ENCODE results near the gene FARSA.
"Not testable (repeated sequence)": the region's sequence is repeated elsewhere in the genome, so short reads cannot be mapped to it uniquely, and the experiment has no call there.

FARSA gene

DNA sequence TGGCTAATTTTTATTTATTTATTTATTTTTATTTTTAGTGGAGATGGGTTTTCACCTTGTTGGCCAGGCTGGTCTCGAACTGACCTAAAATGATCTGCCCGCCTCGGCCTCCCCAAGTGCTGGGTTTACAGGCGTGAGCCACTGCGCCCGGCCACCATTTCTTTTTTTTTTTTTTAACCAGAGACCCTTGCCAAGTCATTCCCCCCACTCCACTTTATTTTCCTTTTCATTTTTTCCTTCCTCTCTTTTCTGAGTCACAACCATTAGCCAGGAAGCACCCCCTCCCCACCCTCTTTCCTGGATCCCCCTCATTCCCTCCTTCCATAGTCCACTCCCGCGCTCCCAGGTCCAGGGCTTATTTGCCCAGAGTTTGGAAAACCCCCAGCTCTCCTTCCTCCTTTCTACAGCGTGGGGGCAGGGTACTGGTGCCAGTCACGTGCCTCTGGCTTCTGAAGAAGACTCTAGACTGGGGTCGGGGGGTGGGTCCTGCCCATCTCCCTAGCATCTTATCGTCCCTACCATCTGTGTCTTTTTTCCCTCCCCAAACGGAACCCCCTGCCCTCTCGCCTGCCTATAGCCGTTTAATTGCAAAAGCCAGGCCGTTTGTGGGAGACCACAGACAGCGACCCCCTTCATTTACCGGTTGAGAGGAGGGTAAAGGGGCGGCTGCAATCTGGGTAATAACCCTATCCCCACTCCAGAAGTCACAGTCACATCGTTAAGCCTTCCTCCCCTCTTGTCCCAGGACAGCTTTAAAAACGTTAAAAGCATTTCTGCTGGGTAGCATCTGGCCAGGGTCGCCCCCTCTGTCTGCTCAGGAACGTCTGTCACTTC is 3.8 kb upstream of the FARSA start:
- no peak for DNase-seq

DNA sequence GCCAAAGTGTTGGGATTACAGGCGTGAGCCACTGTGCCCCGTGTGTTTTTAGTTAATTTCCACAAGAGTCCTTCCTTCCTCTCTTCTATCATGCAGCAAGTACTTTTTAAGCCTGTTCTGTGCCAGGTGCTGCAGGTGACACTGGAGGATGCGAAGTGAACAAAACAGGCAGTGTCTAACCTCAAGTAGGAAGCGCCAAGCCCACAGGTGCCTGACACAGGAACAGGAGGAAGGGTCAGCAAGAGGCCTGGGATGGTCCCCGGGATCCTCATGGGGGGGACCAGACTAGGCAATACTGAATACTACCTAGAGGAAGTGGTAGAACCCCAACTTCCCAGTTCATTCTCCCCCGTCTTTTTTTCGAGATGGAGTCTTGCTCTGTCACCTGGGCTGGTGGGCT is 3.1 kb upstream of the FARSA start:
- DNase-seq, result no peak

DNA sequence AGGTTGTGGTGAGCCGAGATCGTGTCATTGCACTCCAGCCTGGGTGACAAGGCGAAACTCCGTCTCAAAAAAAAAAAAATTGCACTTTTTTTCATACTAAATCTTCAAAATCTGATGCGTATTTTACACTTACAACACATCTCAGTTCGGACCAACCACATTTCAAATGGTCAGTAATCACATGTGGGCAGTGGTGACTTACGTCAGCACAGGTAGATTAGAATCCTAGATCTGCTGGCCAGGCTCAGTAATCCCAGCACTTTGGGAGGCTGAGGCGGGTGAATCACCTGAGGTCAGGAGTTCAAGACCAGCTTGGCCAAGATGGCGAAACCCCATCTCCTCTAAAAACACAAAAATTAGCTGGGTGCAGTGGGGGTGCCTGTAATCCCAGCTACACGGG is 1.6 kb upstream of the FARSA start:
- DNase-seq, result no peak

DNA sequence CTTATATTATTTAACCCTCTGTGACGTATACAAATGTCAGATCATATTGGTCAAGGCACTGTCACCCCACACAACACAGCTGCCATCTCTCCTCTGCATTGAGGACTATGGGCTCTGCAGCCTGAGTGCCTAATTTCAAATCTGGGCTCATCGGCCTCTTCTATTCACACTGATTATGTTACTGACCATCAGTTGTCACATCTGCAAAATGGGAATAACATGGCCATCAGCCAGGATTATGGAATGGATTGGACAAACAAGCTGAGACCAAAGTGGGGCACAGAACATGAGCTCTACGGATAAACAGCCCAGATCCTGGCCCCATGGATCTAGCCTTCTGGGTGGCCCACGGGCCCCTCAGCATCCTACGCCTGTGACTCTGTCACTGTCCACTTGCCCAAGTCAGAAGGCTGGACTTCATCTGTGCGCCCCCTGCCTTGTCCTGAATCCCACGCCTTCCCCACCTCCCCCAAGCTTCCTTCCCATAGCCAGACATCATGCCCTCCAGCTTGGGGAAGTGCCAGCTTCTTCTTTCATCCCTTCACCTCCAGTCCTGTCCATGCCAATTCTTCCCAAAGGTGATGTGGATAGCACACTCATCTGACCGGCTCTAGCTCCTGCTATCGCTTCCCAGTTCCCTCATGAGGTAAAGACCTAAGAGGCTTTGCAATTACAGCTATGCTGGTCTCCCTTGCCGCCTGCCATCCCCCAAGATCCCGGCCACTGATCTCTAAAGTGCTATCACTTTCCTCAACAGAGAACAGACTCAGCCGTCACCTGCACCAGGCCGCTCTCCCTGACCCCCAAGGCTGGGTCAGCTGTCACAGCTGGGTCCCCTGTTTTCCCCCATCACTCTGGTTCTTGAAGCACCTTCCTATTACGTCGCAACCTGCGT is 872 bp downstream of the FARSA start:
- no peak for DNase-seq

DNA sequence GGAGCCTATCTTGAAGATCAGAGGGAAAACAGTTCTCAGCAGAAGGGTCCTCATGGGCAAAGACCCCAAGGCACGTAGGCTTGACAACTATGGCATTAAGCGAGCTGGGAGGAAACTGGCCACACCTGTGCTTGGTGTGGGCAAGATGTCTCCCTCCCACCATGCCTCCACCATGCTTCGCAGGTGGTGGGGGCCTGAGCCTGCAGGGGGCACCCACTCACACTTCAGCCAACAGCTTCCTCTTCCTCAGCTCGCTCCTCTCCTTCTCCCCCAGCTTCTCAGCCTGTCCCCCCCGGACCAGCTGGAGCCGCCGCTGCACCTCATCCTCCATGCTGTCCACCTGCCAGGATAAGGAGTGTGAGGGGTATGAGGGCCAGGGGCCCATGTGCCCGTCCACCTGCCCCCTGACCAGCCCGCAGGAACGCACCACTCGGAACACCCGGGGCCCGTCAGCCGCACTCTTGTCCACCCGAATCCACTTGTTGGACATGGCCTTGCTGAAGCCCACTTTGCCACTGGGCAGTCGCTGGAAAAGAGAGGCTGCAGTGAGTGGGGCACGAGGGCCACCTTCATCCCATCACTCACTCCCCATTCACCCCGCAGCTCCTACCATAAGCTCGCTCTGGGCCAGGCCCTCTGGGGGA is 3.4 kb downstream of the FARSA start:
- no peak for DNase-seq

DNA sequence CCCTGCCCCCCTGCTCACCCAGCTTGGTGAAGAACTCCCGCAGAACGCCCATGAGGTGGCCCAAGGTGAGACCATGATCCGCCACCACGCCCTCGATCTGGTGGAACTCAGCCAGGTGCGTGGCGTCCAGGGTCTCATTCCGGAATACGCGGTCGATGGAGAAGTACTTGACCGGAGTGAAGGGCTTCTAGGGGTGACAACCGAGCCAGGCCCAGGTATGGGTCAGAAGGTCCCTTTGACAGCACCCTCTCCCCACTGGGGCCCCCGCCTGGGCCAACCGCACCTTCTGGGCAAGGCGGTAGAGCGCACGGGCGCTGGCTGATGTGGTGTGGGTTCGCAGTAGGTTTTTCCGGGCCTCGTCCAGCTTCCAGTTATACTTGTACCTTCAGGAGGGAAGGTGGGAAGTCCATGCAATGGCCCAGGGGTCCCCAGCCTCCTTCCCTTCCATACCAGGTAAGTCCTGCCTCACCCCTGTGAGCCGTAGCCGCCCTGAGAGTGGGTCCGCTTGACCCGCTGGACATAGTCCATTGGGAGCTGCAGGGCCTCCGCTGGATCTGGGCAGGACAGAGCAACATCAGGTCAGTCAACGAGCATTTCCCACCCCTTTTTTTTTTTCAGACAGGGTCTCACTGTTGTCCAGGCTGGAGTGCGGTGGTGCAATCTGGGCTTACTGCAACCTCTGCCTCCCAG is 8.7 kb downstream of the FARSA start:
- DNase-seq, result no peak

DNA sequence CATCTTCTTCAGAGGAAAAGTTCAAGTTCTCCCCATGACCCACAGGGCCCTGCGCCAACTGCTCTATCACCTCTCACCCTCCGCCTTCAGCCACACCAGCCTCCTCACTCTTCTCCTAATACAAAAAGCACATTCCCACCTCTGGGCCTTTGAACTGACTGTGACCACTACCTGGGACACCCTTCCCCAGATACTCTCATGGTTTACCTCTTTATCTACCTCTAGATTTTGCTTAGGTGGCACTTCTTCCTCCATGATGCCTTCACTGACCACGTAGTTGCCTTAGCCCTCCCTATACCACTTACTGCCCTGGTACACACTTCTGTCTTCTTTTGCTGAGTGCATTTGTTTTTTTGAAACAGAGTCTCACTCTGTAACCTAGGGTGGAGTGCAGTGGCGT is 10.6 kb downstream of the FARSA start:
- DNase-seq, result no peak

DNA sequence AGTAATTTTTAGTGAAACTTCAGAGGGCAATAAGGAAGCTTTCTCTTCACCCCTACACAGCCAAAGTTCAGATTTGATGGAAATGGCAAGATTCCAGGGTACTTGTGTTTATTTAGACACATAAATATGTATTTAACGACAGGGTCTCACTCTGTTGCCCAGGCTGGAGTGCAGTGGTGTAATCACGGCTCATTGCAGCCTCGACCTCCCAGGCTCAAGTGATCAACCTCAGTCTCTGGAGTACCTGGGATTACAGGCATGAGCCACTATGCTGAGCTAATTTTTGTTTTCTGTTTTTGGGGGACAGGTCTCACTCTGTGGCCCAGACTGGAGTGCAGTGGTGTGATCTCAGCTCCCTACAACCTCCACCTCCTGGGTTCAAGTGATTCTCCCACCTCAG is 12.5 kb downstream of the FARSA start:
- no peak for DNase-seq

DNA sequence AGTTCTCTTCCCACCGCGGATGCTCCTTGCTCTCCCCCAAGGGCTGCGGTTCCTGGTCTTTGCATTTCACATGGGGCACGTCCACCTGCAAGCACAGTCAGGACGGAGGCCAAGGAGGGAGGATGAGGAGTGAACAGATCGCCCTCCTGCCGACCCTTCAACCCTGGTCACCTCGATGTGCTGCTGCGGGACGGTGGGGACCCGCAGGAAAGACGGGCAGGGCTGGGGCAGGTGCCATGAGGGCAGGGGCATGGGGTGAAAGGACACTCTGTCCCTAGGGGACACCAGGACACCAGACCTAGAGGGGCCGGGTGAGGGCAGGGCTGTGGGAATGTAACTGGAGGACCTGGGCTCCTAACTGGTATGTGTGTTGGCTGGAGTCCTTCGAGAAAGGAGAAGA is 15.3 kb downstream of the FARSA start:
- no peak for DNase-seq

DNA sequence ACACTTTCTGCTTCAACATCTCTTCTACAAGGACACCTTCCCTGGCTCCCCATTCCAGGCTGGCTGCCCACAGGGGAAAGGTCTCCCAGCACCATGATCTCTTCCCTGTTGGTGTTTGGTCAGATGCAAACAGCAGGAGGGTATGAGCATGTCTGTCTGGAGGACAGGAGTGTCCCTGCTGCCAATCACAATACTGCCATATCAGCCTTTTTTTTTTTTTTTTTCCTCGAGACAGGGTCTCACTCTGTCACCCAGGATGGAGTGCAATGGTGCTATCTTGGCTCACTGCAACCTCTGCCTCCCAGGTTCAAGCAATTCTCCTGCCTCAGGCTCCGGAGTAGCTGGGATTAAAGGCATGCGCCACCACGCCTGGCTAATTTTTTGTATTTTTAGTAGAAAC is 17.7 kb downstream of the FARSA start:
- DNase-seq, result not testable (repeated sequence)

DNA sequence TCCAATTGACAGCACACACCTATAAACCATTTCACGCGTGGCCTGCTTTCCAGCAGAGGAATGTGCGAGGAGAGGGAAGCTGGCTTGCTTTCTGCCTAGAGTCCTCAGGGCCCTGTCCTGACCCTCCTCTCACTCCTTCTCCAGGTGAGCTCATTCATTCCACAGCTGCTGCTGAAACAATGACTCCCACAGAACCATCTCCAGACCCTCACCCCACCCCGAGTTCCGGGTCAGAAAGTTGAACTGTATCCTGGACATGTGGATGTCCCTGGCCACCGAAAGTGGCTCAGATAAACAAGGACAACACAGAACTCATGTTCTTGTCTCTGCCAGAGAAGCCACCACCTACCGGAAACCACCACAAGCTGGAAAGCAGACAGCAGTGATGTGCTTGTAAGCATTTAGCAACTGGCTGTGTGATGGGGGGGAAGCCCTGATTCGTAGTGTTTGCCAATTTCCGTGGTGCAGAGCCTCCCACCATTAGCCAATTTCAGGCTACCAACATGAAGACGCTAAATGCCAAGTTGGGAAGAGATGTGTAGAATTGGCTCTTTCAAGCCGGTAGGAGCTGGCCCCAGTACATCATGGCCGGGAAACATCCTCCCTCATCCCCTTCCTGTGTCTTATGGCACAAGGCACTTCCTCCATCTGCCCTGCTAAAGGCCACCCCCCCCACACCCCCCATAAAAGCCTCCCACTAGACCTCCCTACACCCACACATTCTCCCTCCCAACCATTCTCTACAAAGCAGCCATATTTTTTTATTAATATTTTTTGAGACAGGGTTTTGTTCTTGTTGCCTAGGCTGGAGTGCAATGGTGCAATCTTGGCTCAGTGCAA is 19.4 kb downstream of the FARSA start:
- peak; percentile 69 for DNase-seq

DNA sequence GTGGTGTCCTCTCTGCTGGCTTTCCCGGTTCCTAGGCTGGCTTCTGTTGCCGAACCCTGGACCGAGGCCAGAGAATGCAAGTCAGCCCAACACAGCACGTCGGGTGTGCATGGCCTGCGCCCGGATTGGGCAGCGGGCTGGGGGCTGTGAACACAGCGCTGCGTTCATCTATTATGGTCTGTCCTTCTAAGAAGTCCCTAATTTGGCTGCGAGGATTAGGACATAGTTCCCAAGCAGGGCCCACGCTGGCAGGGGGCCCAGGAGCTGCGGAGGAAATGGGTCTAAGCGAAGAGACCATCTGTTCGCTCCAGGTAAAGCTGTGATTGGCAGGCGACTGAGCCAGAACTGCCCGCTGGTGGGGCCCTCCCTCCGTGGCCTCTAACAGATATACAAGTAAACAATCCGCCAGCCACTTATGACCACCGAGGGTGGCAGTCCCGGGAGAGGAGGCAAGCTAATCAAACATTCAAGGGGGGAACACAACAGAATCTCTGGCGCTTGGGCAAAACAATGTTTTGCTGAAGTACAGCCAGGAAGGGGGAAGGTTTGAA is 20.4 kb downstream of the FARSA start:
- DNase-seq, result peak; percentile 86

DNA sequence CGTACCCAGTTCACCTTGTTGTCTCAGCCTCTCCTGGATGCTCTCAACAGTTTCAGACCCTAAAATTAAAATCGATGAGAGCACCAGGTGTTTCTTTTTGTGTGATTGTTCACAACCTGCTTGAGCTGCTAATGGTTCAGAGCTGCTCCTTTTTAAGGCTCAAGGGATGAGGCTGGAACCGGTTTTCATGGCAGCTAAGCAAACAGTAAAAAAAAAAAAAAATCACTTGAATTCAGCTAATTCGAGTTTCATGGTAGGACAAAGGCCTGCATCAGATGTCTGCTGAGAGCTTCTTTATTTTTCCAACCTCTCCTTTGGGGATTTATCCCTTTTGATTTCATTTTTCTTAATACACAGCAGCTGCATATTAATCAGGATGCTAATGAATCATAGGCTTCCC is 20.9 kb downstream of the FARSA start:
- DNase-seq, result no peak

DNA sequence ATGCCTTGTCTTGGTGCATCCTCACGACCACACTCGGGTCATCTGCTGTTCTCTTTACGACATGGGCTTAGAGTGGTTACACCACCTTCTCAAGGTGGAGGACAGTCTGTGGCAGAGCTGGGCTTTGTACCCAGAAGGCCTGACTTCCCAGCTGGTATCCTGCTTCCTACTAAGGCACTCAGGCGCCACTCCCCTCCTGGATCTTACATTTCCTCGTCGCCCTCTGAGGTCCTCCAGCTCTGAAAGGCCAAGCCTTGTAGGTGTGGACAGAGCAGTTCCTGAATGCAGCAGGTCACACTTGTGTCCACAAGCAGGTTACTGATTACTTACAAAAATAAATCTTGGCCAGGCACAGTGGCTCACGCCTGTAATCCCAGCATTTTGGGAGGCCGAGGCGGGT is 26.3 kb downstream of the FARSA start:
- no peak for DNase-seq

DNA sequence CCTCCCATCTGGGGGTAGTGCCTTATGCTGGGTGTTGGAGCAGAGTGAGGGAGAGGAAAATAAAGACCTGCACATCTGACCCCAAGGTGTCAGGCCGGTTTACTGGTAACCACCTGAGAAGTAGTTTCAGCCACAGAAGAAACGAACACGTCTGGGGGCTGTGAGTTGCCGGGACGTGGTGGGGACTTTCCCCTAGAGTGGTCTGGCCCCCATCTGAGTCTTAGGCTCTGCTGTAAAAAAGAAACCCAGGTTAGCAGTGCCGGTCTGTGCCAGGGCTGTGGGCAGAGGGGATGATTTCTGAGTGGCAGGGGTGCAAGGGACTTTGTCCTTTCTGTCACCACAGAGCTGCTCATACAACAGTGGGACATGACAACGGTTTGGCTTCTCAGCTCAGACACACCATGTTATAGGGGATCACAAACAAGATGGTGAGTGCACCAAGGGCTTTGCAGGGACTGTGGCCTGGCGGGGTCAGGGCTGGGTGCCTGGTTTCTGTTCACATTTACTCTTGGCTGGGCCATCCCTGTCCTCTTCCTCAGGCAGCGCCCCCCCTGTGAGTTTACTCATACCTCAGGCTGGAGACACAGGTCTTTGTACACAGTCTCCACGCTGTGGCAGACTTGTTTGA is 33.5 kb downstream of the FARSA start:
- no peak for DNase-seq

DNA sequence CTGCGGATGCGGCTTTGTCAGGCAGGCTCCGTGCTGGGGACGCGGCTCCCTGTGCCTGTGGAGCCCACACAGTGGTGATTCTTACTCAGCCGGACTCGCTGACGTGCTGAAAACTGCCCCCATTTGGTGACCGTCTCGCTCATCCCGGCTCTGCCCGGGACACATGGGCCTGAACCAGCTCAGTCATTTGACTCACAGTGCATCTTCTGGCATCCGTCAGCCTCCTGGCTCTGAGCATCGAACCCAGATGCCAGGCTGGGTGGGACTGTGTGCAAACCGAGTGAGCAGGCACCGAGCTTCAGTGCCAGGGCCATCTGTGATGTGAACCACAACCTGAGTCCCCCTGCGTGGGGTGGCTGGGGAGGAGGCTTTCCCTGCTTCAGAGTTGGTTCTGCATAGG is 37.1 kb downstream of the FARSA start:
- no peak for DNase-seq

DNA sequence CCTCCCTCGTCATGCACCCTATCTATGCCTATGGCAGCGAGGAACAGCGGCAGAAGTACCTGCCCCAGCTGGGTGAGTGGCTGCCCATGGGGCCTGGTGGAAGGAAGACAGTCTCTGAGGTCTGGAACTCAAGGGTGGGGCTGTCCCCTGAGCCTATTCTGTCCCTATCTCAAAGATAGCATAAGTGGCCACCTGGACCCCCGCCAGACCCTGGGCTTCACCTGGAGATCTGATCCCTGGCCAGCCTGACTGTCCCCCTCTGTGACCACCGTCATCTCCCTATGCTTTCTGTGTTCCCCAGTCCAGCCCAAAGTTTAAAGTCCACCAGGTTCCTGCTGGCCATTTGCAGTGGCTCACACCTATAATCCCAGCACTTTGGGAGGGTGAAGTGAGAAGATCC is 39.9 kb downstream of the FARSA start:
- DNase-seq, result no peak

DNA sequence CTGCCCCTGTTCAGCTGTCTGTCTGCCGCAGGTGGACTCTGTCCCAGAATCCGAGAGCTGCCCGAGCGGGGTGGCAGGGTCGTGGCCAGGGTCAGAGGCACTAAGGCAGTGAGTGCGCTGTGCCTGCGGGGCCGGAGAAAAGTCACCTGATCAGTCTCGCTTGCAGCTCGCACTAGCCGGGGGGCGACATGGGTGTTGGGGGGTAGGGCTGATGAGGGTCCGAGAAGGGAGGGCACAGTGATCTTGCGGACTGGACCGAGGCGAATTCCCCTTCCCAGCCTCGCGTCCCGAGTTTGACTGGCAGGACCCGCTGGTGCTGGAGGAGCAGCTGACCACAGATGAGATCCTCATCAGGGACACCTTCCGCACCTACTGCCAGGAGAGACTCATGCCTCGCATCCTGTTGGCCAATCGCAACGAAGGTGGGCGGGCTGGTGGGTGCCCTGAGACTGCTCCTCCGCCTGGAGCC is 41.9 kb downstream of the FARSA start:
- no peak for DNase-seq

DNA sequence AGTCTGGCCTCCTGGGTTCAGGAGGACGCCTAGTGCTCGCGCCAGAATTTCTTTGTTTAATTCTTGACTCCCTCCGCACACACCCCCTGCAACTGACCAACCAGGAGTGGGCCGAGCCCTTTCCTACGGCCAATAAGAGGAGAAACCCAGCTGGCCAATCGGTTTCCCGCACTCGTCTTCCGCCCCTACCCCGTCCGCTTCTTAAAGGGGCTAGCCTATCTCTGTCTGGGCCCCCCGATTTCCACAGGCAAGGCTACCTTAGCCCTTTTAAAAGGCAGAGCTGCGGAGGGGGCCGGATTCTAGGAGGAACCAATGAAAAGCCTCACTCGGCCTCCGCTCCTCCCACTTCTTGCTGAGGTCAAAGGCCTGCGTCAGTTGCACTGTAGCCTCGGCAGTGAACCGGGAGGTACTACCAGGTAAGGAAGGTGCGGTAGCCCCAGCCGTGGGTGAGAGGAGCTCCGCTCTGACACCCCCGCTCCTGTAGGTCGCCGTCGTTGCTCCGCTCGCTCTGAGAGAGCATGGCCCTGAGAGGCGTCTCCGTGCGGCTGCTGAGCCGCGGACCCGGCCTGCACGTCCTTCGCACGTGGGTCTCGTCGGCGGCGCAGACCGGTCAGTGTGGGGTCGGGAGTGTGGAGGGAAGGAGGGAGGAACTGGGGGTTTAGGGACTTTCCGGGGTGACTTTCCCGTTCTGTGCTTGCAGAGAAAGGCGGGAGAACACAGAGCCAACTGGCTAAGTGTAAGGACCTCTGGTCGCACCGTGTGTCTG is 42.5 kb downstream of the FARSA start, which contains the start of gene GCDH:
Gene GCDH, plus strand, starts transcription at position 374 of the 766 bp plus-strand sequence. Its CDS starts 145 bp downstream, at position 519.
- DNase-seq, result peak; percentile 98

DNA sequence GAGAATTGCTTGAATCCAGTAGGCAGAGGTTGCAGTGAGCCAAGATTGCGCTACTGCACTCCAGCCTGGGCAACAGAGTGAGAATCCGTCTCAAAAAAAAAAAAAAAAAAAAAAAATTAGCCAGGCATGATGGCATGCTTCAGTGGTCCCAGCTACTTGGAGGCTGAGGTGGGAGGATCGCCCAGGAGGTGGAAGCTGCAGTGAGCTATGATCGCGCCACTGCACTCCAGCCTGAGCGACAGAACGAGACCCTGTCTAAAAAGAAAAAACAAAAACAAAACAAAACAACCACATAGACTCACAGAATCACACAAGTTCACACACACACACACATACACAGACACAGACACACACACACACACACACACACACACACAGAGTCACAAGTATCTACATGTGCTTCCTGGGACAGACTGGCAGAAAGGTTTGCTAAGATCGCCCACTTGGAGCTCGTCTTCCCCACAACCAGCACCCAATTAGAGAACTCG is 43.2 kb downstream of the FARSA start:
- DNase-seq, result not testable (repeated sequence)
